HCT116 (cell line): ENCODE results near the gene SH2D2A. TPM values are rescaled to one million over a fixed set of nuclear protein-coding genes. Genes with fewer than 3 reads are reported as not detected.
A peak's percentile ranks its signal among the peaks of the same experiment; 100 is the strongest.

Source experiments
- ATAC-seq: fragments of 200-7000 bp; cut with Tn5 transposase; 2 replicates; pipeline ENCODE4 v1.9.1; 2020; ENCODE audit warnings: mild to moderate bottlenecking, moderate library complexity
- BruUV-seq: library from RNA; stranded (reverse); fragments of 400-500 nt; replicated peaks from 2 replicates; lab custom pipeline; 2021; lab: Mats Ljungman, UMichigan
- CTCF ChIA-PET: fragments of 300-600 bp; sonication (Branson Sonifier 250); formaldehyde crosslinking; loops from one replicate; lab custom pipeline; 2021; ENCODE audit warnings: antibody characterized with exemption; lab: Charles Lee
- POLR2A ChIA-PET: fragments of 300-600, 350-600 bp; sonication (Branson Sonifier 250); formaldehyde crosslinking; loops from one replicate; lab custom pipeline; 2021; ENCODE audit warnings: antibody characterized with exemption; lab: Charles Lee
- RAD21 ChIA-PET, 2 experiments: fragments of 300-600 bp; sonication (Branson Sonifier 250); formaldehyde crosslinking; loops; one replicate each; lab custom pipeline; 2023; ENCODE audit warnings: low total read pairs in 2 of 2; ENCODE audit not compliant: uncharacterized antibody in 2 of 2, unreplicated experiment in 2 of 2, low non-redundant PET in 1 of 2; lab: Charles Lee
- DNase-seq: peaks from one replicate; pipeline ENCODE4 v3.0.0-alpha.2; 2010; ENCODE audit warnings: low read depth, low spot score
- H2AFZ ChIP-seq: fragments of 200-600 bp; shearing (Covaris generic), sonication (generic); 2 replicates; pipeline ENCODE4 v1.6.1; 2017; ENCODE audit warnings: low read depth, mixed run types, mixed read lengths, antibody characterized with exemption, low read length; ENCODE audit not compliant: poor library complexity, severe bottlenecking
- H3K27ac ChIP-seq: 2 replicates; pipeline ENCODE4 v1.5.1; 2012; ENCODE audit warnings: low read depth, low read length
- H3K27me3 ChIP-seq: fragments of 200-600 bp; sonication (generic); 2 replicates; pipeline ENCODE4 v1.6.1; 2016; ENCODE audit warnings: mixed run types, low read length, mixed read lengths; ENCODE audit not compliant: insufficient read depth
- H3K36me3 ChIP-seq, 2 experiments: fragments of 200-500 bp in 1 of 2; fragments of 200-600 bp in 1 of 2; sonication (Bioruptor generic) in 1 of 2; sonication (generic) in 1 of 2; 2 replicates each; pipeline versions ENCODE4 v1.5.1 to v1.6.1; 2014 to 2016; ENCODE audit warnings: low read length in 2 of 2, inconsistent platforms in 1 of 2, mixed read lengths in 1 of 2, mixed run types in 1 of 2; ENCODE audit not compliant: insufficient read depth in 2 of 2, control insufficient read depth in 1 of 2
- H3K4me1 ChIP-seq, 2 experiments: fragments of 200-600 bp in 1 of 2; sonication (generic) in 1 of 2; 2 replicates each; pipeline versions ENCODE4 v1.5.1 to v1.6.1; 2012 to 2017; ENCODE audit warnings: low read length in 2 of 2, inconsistent platforms in 1 of 2, mild to moderate bottlenecking in 1 of 2, mixed read lengths in 1 of 2, mixed run types in 1 of 2, moderate library complexity in 1 of 2; ENCODE audit not compliant: insufficient read depth in 2 of 2, control insufficient read depth in 1 of 2
- H3K4me2 ChIP-seq: fragments of 200-600 bp; sonication (generic); 2 replicates; pipeline ENCODE4 v1.6.1; 2017; ENCODE audit warnings: mixed run types, low read length, mixed read lengths
- H3K4me3 ChIP-seq, 2 experiments: fragments of 200-600 bp in 1 of 2; sonication (generic) in 1 of 2; replicated peaks in 1 of 2; 2 replicates each; pipeline ENCODE4 v1.5.1; 2011 to 2016; ENCODE audit warnings: low read length in 2 of 2, control low read depth in 1 of 2, low read depth in 1 of 2, mild to moderate bottlenecking in 1 of 2, mixed read lengths in 1 of 2, mixed run types in 1 of 2
- H3K79me2 ChIP-seq: fragments of 200-600 bp; sonication (generic); 2 replicates; pipeline ENCODE4 v1.6.1; 2017; ENCODE audit warnings: mild to moderate bottlenecking, mixed run types, low read length, moderate library complexity, mixed read lengths; ENCODE audit not compliant: insufficient read depth
- H3K9ac ChIP-seq: fragments of 200-600 bp; sonication (generic); 2 replicates; pipeline ENCODE4 v1.6.1; 2016; ENCODE audit warnings: low read length, mixed read lengths
- H3K9me2 ChIP-seq: fragments of 200-600 bp; sonication (generic), shearing (Covaris generic); 2 replicates; pipeline ENCODE4 v1.6.1; 2017; ENCODE audit warnings: mixed run types, mild to moderate bottlenecking, moderate library complexity; ENCODE audit not compliant: insufficient read depth
- H3K9me3 ChIP-seq, 2 experiments: fragments of 200-500 bp in 1 of 2; fragments of 200-600 bp in 1 of 2; sonication (Bioruptor generic) in 1 of 2; sonication (generic) in 1 of 2; 2 replicates each; pipeline ENCODE4 v1.6.1; 2014 to 2017; ENCODE audit warnings: low read length in 2 of 2, mixed read lengths in 2 of 2, inconsistent platforms in 1 of 2, low read depth in 1 of 2, mild to moderate bottlenecking in 1 of 2, mixed run types in 1 of 2, moderate library complexity in 1 of 2; ENCODE audit not compliant: control insufficient read depth in 1 of 2, insufficient read depth in 1 of 2
- H4K20me1 ChIP-seq: fragments of 200-600 bp; sonication (generic), shearing (Covaris generic); 2 replicates; pipeline ENCODE4 v1.6.1; 2017; ENCODE audit warnings: mixed run types, mild to moderate bottlenecking, moderate library complexity; ENCODE audit not compliant: insufficient read depth
- EZH2phosphoT487 ChIP-seq: fragments of 200-600 bp; IDR thresholded peaks from 2 replicates; pipeline ENCODE4 v1.6.1; 2018; ENCODE audit warnings: antibody characterized with exemption, borderline replicate concordance
- FOSL1 ChIP-seq: IDR thresholded peaks from 2 replicates; pipeline ENCODE4 v1.6.1; 2012; ENCODE audit warnings: low read depth
- RAD21 ChIP-seq: IDR thresholded peaks from 2 replicates; pipeline ENCODE4 v1.6.1; 2012; ENCODE audit warnings: low read depth, mild to moderate bottlenecking
- SP1 ChIP-seq: IDR thresholded peaks from 2 replicates; pipeline ENCODE4 v1.6.1; 2012; ENCODE audit warnings: low read depth
- intact Hi-C: fragments of 100-400 bp; cut with micrococcal nuclease; formaldehyde crosslinking; loops from 2 replicates; pipeline ENCODE4 v1.10.0; 2022
- total RNA-seq: library from RNA; stranded (reverse); gene quantifications from one replicate; pipeline ENCODE4 v1.2.1, GENCODE V29; 2021; ENCODE audit not compliant: unreplicated experiment
- TF ChIP-seq, protein P1 (sequence below), 3 experiments: fragments of 200-600 bp in 1 of 3; sonication (generic) in 1 of 3; IDR thresholded peaks in 2 of 3; conservative IDR thresholded peaks in 1 of 3; 2 replicates each; pipeline ENCODE4 v1.5.1; 2012 to 2017; ENCODE audit warnings: low read depth in 2 of 3, low read length in 2 of 3, antibody characterized with exemption in 1 of 3, borderline replicate concordance in 1 of 3, control low read depth in 1 of 3, mild to moderate bottlenecking in 1 of 3, mixed read lengths in 1 of 3, mixed run types in 1 of 3, moderate library complexity in 1 of 3; ENCODE audit not compliant: insufficient read depth in 1 of 3
- TF ChIP-seq, protein P2 (sequence below): IDR thresholded peaks from 2 replicates; pipeline ENCODE4 v1.6.1; 2012

Gene SH2D2A
- total RNA-seq, 1 experiment from 2014 or later = 4.8 TPM

DNA sequence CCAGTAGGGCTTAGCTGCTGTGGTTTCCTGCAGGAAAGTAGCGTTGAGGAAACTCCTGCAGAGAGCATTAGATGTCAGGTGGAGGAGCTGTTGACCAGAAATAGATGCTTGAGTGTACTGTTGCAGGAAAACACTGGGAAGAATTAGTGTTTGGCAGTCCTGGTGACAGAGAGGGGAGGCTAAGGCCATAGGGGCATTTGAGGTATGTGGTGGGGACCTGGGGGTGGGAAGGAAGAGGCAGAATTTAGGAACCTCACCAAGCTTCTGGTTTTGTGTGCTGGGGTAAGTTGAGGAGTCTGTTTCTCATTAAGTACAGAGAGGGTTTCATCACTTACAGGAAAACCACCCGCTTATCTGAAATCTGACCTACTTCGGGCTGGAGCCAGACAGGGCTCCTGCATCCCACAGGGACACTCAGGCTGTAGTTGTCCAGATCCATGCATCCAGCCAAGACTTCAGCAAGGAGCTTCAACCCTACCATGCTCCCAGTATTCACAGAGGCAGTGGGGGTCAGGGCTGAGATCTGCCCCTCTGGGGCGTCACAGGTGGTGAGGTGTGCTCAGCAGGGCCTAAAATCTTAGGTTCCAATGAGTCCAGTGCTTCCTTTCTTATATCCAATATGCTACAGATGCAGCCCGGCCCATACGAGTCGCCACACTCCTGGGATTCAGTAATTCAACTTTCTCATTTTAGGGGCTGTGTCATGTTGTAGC, 15.1 kb downstream of the SH2D2A start (continued):
- TF ChIP-seq EZH2phosphoT487 = no peak
- TF ChIP-seq FOSL1 = no peak
- TF ChIP-seq, protein P1, sequence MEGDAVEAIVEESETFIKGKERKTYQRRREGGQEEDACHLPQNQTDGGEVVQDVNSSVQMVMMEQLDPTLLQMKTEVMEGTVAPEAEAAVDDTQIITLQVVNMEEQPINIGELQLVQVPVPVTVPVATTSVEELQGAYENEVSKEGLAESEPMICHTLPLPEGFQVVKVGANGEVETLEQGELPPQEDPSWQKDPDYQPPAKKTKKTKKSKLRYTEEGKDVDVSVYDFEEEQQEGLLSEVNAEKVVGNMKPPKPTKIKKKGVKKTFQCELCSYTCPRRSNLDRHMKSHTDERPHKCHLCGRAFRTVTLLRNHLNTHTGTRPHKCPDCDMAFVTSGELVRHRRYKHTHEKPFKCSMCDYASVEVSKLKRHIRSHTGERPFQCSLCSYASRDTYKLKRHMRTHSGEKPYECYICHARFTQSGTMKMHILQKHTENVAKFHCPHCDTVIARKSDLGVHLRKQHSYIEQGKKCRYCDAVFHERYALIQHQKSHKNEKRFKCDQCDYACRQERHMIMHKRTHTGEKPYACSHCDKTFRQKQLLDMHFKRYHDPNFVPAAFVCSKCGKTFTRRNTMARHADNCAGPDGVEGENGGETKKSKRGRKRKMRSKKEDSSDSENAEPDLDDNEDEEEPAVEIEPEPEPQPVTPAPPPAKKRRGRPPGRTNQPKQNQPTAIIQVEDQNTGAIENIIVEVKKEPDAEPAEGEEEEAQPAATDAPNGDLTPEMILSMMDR (IDR thresholded peaks at IDR 0.05 in 2 of 3, conservative IDR thresholded peaks at IDR 0.05 in 1 of 3; ENCODE audit: borderline replicate concordance in 1 of 3, insufficient read depth in 1 of 3, low read depth in 2 of 3, low read length in 2 of 3) = no peak
- no peak for TF ChIP-seq SP1
- TF ChIP-seq, protein P2, sequence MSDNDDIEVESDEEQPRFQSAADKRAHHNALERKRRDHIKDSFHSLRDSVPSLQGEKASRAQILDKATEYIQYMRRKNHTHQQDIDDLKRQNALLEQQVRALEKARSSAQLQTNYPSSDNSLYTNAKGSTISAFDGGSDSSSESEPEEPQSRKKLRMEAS = no peak

DNA sequence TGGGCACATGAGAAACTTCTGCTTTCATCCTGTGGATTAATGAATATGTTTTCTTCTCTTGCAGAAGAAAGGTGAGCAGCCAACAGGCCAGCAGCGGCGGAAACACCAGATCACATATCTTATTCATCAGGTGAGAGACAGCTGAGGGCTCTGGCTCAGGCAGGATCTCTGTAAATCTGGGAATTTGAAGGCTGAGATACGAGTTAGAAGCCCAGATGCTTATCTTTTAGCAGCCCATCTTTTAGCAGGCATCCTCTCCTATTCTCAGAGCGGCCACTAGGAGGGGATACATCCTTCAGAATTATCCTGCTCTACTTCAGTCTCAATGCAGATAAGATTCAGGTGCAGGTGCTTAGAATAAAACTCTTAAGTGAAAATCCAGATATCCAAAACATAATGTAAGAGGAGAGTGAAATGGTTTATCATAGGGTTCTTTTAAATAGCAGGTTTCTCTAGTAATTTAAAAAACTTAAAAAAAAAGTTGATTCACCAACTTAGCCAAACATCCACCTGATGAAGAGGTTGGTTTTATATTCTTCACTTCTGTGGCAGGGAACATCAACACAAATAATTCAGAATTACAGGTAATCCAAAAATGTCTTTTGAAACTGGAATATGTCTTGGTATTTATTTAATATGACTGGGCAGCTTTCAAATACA, 19.3 kb downstream of the SH2D2A start:
- RAD21 ChIA-PET = interaction anchor here in 1 of 2 experiments (0.6 kb wide), 1 partner anchor 92 kb away, joined by 3 read pairs; no protein-coding TSS in a partner anchor
- TF ChIP-seq, protein P1 (IDR thresholded peaks at IDR 0.05 in 2 of 3, conservative IDR thresholded peaks at IDR 0.05 in 1 of 3; ENCODE audit: borderline replicate concordance in 1 of 3, insufficient read depth in 1 of 3, low read depth in 2 of 3, low read length in 2 of 3) = peak; percentile 65 to 91 (median 82); a peak in 5 of 6 replicates
- peak; percentile 74 for TF ChIP-seq RAD21
- TF ChIP-seq SP1 = no peak
- no peak overlapping the region for H3K9ac ChIP-seq
- no peaks in the 10 kb centered on the region for H3K9me3 ChIP-seq
- no TSS peak for BruUV-seq
- intact Hi-C loops = loop anchor here (1.0 to 5.0 kb wide), 3 partner anchors 63 to 130 kb away; partner anchors contain the start of gene NTRK1
- peak; percentile 33 for DNase-seq
- CTCF ChIA-PET = interaction anchor here (1.1 to 1.5 kb wide), 2 partner anchors 63 to 130 kb away, joined by 3 to 6 read pairs; partner anchors contain the start of gene NTRK1
- 0 out of 2 replicates have a peak, but pooled peaks cover 4% of the 10 kb centered on the region for H4K20me1 ChIP-seq
- H3K27me3 ChIP-seq = no peaks in the 10 kb centered on the region
- no peaks in the 10 kb centered on the region; the same call in 1 of the 2 replicates for H3K79me2 ChIP-seq
- H3K4me3 ChIP-seq = no peak overlapping the region
- no peak overlapping the region for H3K27ac ChIP-seq
- H2AFZ ChIP-seq = no peak overlapping the region
- peaks cover 2 to 8% of the 10 kb centered on the region in 2 experiments; a peak in 2 of 4 replicates for H3K4me1 ChIP-seq
- POLR2A ChIA-PET = no interaction called here
- H3K4me2 ChIP-seq = no peak overlapping the region
- ATAC-seq = peak; percentile 84
- no peaks in the 10 kb centered on the region for H3K9me2 ChIP-seq
- peaks cover 61 to 63% of the 10 kb centered on the region in 2 experiments for H3K36me3 ChIP-seq
